ENCODE measurements around the gene TCN2.
A peak's percentile ranks its signal among the peaks of the same experiment; 100 is the strongest.
"Not testable (repeated sequence)": the region's sequence is repeated elsewhere in the genome, so short reads cannot be mapped to it uniquely, and the experiment has no call there.

TCN2 gene

GRCh38 chr22:30578481-30578880 lies 28.5 kb upstream of the TCN2 start:
- no peak for DNase-seq (ENCODE audit: low spot score)

GRCh38 chr22:30580896-30581295 lies 26.1 kb upstream of the TCN2 start:
- no peak for DNase-seq (ENCODE audit: low spot score)

- no peak for DNase-seq (ENCODE audit: low spot score)
Observed at GRCh38 chr22:30582051-30582450, 24.9 kb upstream of the TCN2 start.

- no peak for DNase-seq (ENCODE audit: low spot score)
Observed at GRCh38 chr22:30582788-30583545, 24.0 kb upstream of the TCN2 start.

GRCh38 chr22:30584441-30584840 lies 22.5 kb upstream of the TCN2 start:
- DNase-seq (ENCODE audit: low spot score), result no peak

GRCh38 chr22:30586414-30586813 lies 20.6 kb upstream of the TCN2 start:
- DNase-seq (ENCODE audit: low spot score), result no peak

- no peak for DNase-seq (ENCODE audit: low spot score)
Observed at GRCh38 chr22:30591191-30591587, 15.8 kb upstream of the TCN2 start.

- DNase-seq (ENCODE audit: low spot score), result peak; percentile 99
Observed at GRCh38 chr22:30591588-30592359, 15.2 kb upstream of the TCN2 start, which contains the start of gene PES1. TSS of gene PES1 (minus strand) at chr22:30591910. CDS start at chr22:30591833, 77 bp downstream.

- not testable (repeated sequence) for DNase-seq (ENCODE audit: low spot score)
Observed at GRCh38 chr22:30592360-30592713, 14.6 kb upstream of the TCN2 start.

GRCh38 chr22:30596199-30596598 lies 10.8 kb upstream of the TCN2 start:
- no peak for DNase-seq (ENCODE audit: low spot score)

- DNase-seq (ENCODE audit: low spot score), result no peak
Observed at GRCh38 chr22:30596886-30597285, 10.1 kb upstream of the TCN2 start.

- no peak for DNase-seq (ENCODE audit: low spot score)
Observed at GRCh38 chr22:30598986-30599385, 8.0 kb upstream of the TCN2 start.

- DNase-seq (ENCODE audit: low spot score), result no peak
Observed at GRCh38 chr22:30600921-30601320, 6.1 kb upstream of the TCN2 start.

- no peak for DNase-seq (ENCODE audit: low spot score)
Observed at GRCh38 chr22:30601464-30601863, 5.5 kb upstream of the TCN2 start.

- DNase-seq (ENCODE audit: low spot score), result peak; percentile 15
Observed at GRCh38 chr22:30602049-30602448, 4.9 kb upstream of the TCN2 start.

GRCh38 chr22:30603801-30604200 lies 3.2 kb upstream of the TCN2 start:
- DNase-seq (ENCODE audit: low spot score), result no peak

GRCh38 chr22:30604723-30605122 lies 2.3 kb upstream of the TCN2 start:
- no peak for DNase-seq (ENCODE audit: low spot score)

- peak; percentile 49 for DNase-seq (ENCODE audit: low spot score)
Observed at GRCh38 chr22:30605449-30606110, 1.4 kb upstream of the TCN2 start.

- DNase-seq (ENCODE audit: low spot score), result no peak
Observed at GRCh38 chr22:30607300-30607930, 441 bp downstream of the TCN2 start.

GRCh38 chr22:30607939-30608338 lies 965 bp downstream of the TCN2 start:
- DNase-seq (ENCODE audit: low spot score), result no peak

GRCh38 chr22:30609260-30610185 lies 2.5 kb downstream of the TCN2 start:
- DNase-seq (ENCODE audit: low spot score), result peak; percentile 88

Data from LoVo (cell line).